Pancreas (tissue), 10 donors: ENCODE results near the gene EMP3. TPM values are rescaled to one million over a fixed set of nuclear protein-coding genes. Genes with fewer than 3 reads are reported as not detected.

ENCODE experiments used
- ATAC-seq, 4 donors: fragments of 200-7000 bp; cut with Tn5 transposase; one replicate each; pipeline versions ENCODE4 v1.8.0 to v1.9.1; 2020; ENCODE audit warnings: mild to moderate bottlenecking in 4 of 4, moderate library complexity in 4 of 4
- DNase-seq, 6 donors: peaks; one replicate each; pipeline ENCODE4 v3.0.0-alpha.2; 2020
- FAIRE-seq: peaks from 2 replicates; lab custom pipeline; 2012; peaks lifted over from hg19 to GRCh38; lab: Jason Lieb, UNC
- H3K27ac ChIP-seq, 4 donors: fragments of 200-600 bp; sonication (generic); 1 replicate in 3 of 4; 2 replicates in 1 of 4; pipeline versions ENCODE4 v1.5.0 to v1.8.0; 2020
- H3K27me3 ChIP-seq, 4 donors: fragments of 200-600 bp; one replicate each; pipeline ENCODE4 v1.8.0; 2021
- H3K36me3 ChIP-seq, 3 donors: fragments of 200-600 bp; sonication (generic) in 1 of 3; one replicate each; pipeline versions ENCODE4 v1.5.0 to v1.8.0; 2020 to 2021
- H3K4me1 ChIP-seq, 3 donors: fragments of 200-600 bp; one replicate each; pipeline ENCODE4 v1.8.0; 2021
- H3K4me3 ChIP-seq, 4 donors: fragments of 200-600 bp; sonication (generic) in 2 of 4; one replicate each; pipeline versions ENCODE4 v1.5.0 to v1.8.0; 2020 to 2021
- H3K9me3 ChIP-seq, 4 donors: fragments of 200-600 bp; one replicate each; pipeline ENCODE4 v1.8.0; 2021
- WGBS, 2 donors: extraction: QIAGEN DNeasy Blood & Tissue Kit; methylation state at CpG; one replicate each; pipeline ENCODE4 v1.1.7; 2013; 5-methylcytosine and 5-hydroxymethylcytosine counted together
- intact Hi-C, 3 donors: fragments of 100-400 bp; cut with DNase I; formaldehyde crosslinking; loops; one replicate each; pipeline versions ENCODE4 v1.11.1 to v1.14.2; 2022
- polyA plus RNA-seq, 2 donors: library from polyadenylated mRNA; stranded (reverse); fragments of 200-250 nt; gene quantifications; one replicate each; pipeline ENCODE4 v1.2.3, GENCODE V29; 2013
- total RNA-seq, 6 donors: library from RNA; stranded (reverse); fragmentation: NEBNext Ultra II Directional in 4 of 6; extraction: Animal tissue kit (Norgen Biotek cat#: 25700) in 4 of 6; gene quantifications; one replicate each; pipeline versions ENCODE4 v1.2.1 to v1.2.4, GENCODE V29; 2021 to 2023
- TF ChIP-seq, protein P1 (sequence below), 4 donors: fragments of 200-600 bp; sonication (generic) in 3 of 4; IDR thresholded peaks; one replicate each; pipeline versions ENCODE4 v1.5.0 to v1.8.0; 2021; ENCODE audit warnings: antibody characterized with exemption in 4 of 4
- donor health status: healthy with polysubstance abuse.
- donor health status: DM: no; HTN: no; CAD: no; lungs with moderate emphysema.
- donor health status: DM: no; HTN: no; CAD: no.
- donor health status: control.
- donor health status: control.
- donor health status: Bipolar disorder and iron deficiency.
- donor health status: DM: yes; HTN: yes; CAD: no.
- donor health status: DM: no; HTN: no; CAD: no.
- donor health status: DM: no; HTN: no; CAD: no.
- donor health status: DM: yes; HTN: yes; CAD: no.

Gene EMP3
- total and polyA plus RNA-seq, 8 donors = 2.5 to 23.8 (median 11.0) TPM

DNA sequence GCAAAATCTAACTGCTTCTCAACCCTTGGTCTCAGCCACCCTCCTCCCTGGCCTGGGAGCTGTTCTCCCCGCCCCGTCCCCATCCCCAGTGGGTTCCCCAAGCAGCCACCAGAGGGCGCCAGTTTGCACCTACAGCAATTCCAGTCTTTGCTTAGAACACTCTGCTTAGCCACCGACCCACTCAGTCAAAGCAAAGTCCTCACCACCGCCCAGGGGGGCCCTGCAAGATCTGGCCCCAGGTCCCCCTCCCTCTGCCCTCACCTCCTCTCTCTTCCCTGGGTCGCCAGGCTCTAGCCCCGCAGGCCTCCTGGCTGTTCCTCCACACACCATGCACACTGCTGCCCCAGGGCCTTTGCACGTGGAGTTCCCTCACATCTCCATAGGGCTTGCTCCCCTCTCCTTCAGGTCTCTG, 26.0 kb downstream of the EMP3 start:
- Histone ChIP-seq H3K4me3 (no peak overlapping the region), H3K27me3 (no peaks in the 10 kb centered on the region), H3K27ac (no peak overlapping the region), H3K9me3 (no peaks in the 10 kb centered on the region), H3K36me3 (no peaks in the 10 kb centered on the region), H3K4me1 (no peaks in the 10 kb centered on the region)
- whole genome bisulfite sequencing, 2 donors = 41 to 45% methylated on average over 6 to 8 of the region's 8 CpGs
- DNase-seq (peak in 5 of 6 donors; percentile 56 to 92 (median 82)), FAIRE-seq (no peak), ATAC-seq (peak; percentile 74 to 87 (median 82))
- intact Hi-C loops = no loop called here
- TF ChIP-seq, protein P1, sequence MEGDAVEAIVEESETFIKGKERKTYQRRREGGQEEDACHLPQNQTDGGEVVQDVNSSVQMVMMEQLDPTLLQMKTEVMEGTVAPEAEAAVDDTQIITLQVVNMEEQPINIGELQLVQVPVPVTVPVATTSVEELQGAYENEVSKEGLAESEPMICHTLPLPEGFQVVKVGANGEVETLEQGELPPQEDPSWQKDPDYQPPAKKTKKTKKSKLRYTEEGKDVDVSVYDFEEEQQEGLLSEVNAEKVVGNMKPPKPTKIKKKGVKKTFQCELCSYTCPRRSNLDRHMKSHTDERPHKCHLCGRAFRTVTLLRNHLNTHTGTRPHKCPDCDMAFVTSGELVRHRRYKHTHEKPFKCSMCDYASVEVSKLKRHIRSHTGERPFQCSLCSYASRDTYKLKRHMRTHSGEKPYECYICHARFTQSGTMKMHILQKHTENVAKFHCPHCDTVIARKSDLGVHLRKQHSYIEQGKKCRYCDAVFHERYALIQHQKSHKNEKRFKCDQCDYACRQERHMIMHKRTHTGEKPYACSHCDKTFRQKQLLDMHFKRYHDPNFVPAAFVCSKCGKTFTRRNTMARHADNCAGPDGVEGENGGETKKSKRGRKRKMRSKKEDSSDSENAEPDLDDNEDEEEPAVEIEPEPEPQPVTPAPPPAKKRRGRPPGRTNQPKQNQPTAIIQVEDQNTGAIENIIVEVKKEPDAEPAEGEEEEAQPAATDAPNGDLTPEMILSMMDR (IDR thresholded peaks at IDR 0.05) = peak; percentile 66 to 77 (median 74)

DNA sequence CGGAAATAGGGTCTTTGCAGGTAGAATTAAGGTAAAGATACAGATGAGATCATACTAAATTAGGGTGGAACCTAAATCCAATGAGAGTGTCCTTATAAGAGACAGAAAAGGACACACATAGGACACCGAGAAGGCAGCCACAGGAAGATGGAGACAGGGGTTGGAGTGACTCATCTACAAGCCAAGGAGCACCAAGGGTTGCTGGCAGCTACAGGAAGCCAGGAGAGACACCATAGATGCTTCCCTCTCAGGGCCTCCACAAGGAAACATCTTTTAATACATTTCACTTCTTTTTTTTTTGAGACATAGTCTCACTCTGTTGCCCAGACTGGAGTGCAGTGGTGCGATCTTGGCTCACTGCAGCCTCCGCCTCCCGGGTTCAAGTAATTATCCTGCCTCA, 28.3 kb downstream of the EMP3 start:
- no peaks in the 10 kb centered on the region for H3K36me3 ChIP-seq
- DNase-seq (no peak), FAIRE-seq (no peak), ATAC-seq (no peak)
- TF ChIP-seq, protein P1 (IDR thresholded peaks at IDR 0.05) = no peak
- no peak overlapping the region for H3K27ac ChIP-seq
- H3K4me3 ChIP-seq = no peak overlapping the region
- WGBS, 2 donors = 83 to 93% methylated on average over 5 of the region's 5 CpGs
- no peaks in the 10 kb centered on the region for H3K4me1 ChIP-seq
- H3K9me3 ChIP-seq = no peaks in the 10 kb centered on the region
- no peaks in the 10 kb centered on the region for H3K27me3 ChIP-seq
- intact Hi-C loops = no loop called here

DNA sequence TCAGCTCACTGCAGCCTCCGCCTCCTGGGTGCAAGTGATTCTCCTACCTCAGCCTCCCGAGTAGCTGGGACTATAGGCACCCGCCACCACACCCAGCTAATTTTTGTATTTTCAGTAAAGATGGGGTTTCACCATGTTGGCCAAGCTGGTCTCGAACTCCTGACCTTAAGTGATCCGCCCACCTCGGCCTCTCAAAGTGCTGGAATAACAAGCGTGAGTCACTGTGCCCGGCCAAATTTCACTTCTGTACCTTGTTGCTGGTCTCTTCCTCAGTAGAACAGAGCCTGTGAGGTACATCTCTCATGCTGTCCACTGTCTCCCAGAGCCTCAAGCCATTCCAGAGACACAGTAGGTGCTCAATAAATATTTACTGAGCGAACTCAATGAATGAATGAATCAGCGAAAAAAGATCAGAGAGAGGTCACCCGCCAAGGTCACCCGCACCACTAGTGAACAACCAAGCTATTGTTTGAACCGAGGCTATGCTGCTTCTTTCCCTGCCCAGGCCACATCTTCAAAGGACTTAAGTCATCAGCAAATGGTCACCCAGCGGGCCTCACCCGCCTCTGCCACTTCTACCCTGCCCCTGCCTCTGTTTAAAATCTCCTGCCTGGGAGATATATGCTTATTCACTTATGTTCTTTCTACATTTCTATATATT, 29.1 kb downstream of the EMP3 start:
- FAIRE-seq (no peak), ATAC-seq (peak in 2 of 4 donors; percentile 44 to 58), DNase-seq (no peak)
- H3K36me3 ChIP-seq = no peaks in the 10 kb centered on the region
- H3K27me3 ChIP-seq = no peaks in the 10 kb centered on the region
- 77 to 80% methylated on average over 15 of the region's 15 CpGs for WGBS, 2 donors
- no peak overlapping the region for H3K4me3 ChIP-seq
- no peak overlapping the region for H3K27ac ChIP-seq
- TF ChIP-seq, protein P1 (IDR thresholded peaks at IDR 0.05) = no peak
- H3K9me3 ChIP-seq = no peaks in the 10 kb centered on the region
- intact Hi-C loops = no loop called here
- H3K4me1 ChIP-seq = no peaks in the 10 kb centered on the region

DNA sequence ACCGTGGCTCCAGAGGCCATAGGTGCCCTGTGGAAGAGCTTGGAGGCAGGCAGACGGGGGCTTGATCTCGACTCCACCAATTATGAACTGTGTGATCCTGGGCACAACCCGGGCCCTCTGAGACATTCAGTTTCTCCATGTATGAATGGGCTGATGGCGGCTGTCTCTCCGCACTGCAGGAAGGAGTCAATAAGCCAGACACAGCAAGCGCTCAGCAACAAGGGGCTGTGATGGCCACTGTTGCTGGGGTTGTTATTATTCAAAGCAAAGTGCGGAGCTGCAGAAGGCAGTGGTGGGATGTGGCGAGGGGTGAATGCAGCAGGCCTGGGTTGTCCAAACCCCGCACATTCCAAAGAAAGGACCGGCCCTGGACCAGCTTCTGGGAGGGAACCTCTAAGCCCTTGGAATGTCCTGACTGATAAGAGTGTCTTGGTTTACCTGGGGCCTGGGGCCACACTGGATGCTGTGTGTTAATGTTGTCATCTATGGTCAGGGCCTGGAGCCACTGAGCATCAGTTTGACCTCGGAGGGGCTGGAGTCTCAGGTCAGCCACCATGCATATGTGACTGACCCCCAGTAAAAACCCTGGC, 30.1 kb downstream of the EMP3 start:
- no peaks in the 10 kb centered on the region for H3K36me3 ChIP-seq
- H3K27me3 ChIP-seq = no peaks in the 10 kb centered on the region
- 87 to 88% methylated on average over 12 of the region's 12 CpGs for WGBS, 2 donors
- no peaks in the 10 kb centered on the region for H3K4me1 ChIP-seq
- no peaks in the 10 kb centered on the region for H3K9me3 ChIP-seq
- H3K4me3 ChIP-seq = no peak overlapping the region
- DNase-seq (no peak), FAIRE-seq (no peak), ATAC-seq (no peak)
- H3K27ac ChIP-seq = no peak overlapping the region
- TF ChIP-seq, protein P1 (IDR thresholded peaks at IDR 0.05) = no peak
- intact Hi-C loops = no loop called here

DNA sequence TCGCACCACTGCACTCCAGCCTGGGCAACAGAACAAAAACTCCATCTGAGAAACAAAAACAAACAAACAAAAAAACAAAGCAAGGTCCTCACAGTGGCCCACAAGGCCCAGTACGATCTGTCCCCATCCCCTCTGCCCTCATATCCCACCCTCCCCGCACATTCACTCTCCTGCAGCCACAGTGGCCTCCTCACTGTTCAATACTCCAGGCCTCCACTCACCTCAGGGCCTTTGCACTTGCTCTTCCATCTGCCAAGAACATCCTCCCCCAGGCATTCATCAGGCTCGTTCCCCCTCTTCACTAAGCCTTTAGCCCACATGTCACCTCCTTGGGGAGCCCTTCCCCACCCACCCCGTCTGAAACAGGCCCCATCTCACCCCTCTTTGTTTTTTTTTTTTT, 33.8 kb downstream of the EMP3 start:
- ATAC-seq (no peak), FAIRE-seq (no peak)

More for the DNA sequence above, 33.8 kb downstream of the EMP3 start:
- WGBS, 2 donors = 93% methylated on average over 5 of the region's 5 CpGs
- Histone ChIP-seq H3K27me3 (no peaks in the 10 kb centered on the region), H3K4me3 (no peak overlapping the region), H3K4me1 (no peaks in the 10 kb centered on the region), H3K9me3 (no peaks in the 10 kb centered on the region), H3K36me3 (no peaks in the 10 kb centered on the region), H3K27ac (no peak overlapping the region)
- no peak for DNase-seq
- intact Hi-C loops = no loop called here
- TF ChIP-seq, protein P1 (IDR thresholded peaks at IDR 0.05) = no peak
